Activated CD4-positive, CD25-positive, alpha-beta regulatory T cell treated with anti-CD3 and anti-CD28 coated beads, Interleukin-2, amount 50 U/mL, for 24 hours (primary cell): ENCODE data around the gene CD300A.
A peak's percentile ranks its signal among the peaks of the same experiment; 100 is the strongest.
"Not testable (repeated sequence)": the region's sequence is repeated elsewhere in the genome, so short reads cannot be mapped to it uniquely, and the experiment has no call there.

Experiments
- ATAC-seq, 2 donors: fragments of 150-1000 bp; cut with Tn5 transposase; one replicate each; pipeline ENCODE4 v1.10.0; 2021; ENCODE audit warnings: mild to moderate bottlenecking in 1 of 2, moderate library complexity in 1 of 2

Gene CD300A

DNA sequence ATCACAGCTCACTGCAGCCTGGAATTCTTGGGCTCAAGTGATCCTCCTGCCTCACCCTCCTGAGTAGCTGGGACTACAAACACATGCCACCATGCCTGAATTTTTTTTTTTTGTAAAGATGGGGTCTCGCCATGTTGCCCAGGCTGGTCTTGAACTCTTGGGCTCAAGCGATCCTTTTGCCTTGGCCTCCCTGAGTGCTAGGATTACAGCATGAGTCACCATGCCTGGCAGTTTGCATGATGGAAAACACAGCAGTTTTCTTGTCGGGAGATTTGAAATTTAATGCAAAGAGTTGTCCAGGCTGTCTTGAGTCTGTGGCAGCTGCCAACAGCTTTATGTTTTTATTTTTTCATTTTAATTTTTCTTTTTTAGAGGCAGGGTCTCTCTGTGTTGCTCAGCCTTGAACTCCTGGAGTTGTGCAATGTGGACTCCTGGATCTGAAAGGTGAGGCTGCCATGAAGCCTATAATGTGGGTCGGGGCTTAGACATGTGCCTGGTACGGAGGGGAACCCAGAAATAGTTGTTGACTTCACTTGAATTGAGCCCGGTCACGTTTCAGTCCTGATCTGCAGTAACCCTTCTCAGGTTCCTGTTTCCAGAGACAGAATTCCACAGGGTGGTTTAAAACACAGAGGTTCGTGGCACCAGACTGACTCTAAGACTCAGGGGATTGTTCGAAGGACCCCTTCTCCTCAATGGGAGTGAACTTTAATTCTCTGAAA is 18.7 kb downstream of the CD300A start:
- ATAC-seq = no peak

DNA sequence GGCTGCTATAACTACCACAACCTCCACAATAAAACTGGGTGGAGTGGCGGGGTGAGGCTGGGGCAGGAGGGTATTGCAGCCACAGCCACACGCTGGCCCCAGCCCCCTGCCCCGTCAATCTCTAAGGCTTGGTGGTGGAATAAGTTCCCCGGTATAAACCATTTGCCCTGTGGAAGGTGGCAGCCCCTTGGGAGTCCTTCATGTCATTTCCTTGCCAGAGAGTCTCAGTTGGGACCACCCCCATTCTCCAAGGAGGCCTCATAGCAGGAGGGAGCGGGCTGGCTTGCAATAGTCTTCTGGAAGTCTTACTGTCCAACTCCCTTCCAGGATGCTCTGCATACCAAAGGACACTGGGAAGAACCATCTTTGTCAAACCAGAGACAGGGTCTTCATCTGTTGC is 19.4 kb downstream of the CD300A start:
- no peak for ATAC-seq

DNA sequence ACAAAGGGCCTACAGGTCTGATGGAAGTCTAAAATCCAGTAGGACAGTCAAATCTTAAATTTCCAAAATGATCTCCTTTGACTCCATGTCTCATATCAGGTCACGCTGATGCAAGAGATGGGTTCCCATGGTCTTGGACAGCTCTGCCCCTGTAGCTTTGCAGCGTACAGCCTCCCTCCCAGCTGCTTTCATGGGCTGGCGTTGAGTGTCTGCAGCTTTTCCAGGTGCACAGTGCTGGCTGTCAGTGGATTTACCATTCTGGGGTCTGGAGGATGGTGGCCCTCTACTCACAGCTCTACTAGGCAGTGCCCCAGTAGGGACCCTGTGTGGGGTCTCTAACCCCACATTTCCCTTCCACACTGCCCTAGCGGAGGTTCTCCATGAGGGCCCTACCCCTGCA is 21.8 kb downstream of the CD300A start:
- ATAC-seq = not testable (repeated sequence)

DNA sequence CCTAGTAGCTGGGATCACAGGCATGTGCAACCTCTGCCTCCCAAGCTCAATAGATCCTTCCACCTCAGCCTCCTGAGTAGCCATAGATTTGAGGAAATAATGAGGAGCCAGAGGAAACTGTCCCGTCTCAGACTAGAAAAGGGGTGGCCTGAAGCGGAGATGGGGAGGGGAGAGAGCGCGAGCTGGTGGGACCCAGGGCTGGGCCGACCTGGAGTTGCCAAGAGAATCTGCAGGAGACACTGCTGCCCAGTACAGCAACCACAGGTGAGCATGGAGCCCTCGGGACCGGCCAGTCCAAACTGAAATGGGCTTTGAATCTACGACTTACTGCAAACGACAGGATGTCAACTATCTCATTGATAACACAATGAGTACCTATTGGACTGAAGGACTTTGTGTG is 24.3 kb downstream of the CD300A start:
- ATAC-seq = no peak

DNA sequence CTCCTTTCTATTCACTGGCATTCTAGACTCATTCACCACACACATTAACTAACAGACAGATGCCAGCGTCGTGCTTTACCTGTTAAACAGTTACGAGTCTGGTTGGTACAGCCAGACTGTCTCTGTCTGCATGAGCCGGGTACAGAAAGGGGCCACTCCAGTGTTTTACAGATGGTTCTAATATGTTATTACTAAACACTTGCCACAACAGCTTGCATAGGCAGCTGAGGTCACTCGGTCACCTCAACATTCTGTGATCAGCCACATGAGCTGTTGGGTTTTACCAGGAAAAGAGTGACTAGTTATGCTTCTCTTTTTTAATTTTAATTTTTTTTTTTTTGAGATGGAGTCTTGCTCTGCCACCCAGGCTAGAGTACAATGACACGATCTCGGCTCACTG is 25.2 kb downstream of the CD300A start:
- no peak for ATAC-seq

DNA sequence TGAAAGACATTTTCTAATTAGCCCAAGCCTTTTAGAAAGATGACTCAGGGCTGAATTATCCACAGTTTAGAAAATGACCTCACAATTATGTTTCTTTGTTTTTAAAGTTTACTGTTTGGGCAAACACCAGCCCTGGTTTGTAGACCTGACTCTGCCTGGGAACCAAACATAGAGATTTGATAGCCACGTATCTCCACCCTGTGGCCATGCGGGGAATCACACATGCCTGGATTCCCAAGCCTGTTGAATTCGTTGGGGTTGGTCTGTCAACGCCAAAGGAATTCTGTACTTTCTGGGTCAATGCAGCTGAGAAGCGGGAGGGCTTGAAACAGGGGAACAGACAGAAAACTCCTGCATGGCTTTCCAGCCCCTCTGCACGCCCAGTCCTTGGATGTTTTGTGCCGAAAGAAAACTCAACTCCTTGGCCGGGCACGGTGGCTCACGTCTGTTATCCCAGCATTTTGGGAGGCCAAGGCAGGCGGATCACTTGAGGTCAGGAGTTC is 26.9 kb downstream of the CD300A start:
- ATAC-seq = peak in 1 of 2 donors; percentile 62

GRCh38 chr17:74497471-74497870 is 31.0 kb downstream of the CD300A start:
- ATAC-seq = no peak

DNA sequence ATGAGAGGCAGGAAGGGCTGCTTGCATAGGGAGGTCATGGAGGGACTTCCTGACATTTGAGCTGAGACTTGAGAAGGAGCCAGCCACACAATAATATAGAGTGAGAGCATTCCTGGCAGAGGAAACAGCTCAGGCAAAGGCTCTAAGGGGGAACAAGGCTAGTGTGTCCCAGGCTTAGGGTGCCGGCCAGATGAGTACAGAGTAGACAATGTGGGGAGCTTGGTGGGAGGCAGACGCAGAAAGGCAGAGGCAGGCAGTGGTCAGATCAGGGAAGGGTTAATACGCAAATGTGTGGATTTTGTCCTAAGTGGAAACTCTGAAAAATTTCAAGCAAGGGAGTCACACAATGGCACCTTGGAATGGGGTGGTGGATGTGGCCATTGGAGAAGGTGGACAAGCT is 33.6 kb downstream of the CD300A start:
- no peak for ATAC-seq

DNA sequence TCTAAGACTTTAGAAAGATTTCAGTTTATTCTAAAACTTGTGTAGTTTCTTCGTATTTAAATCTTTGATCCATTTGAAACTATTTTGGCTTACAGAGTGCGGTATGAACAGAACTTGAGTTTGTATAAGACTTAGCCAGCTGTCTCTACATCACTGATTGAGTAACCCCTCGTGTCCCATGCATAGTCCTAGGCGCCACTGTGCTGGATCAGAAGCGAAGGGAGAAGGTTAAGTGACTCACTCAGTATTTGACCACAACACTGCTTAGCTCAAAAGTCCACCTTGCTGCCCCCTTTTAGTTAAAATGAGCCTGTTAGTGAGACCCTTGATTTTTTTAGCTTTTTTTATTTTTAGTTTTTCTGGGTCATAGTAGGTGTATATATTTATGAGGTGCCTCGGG is 36.4 kb downstream of the CD300A start:
- no peak for ATAC-seq

DNA sequence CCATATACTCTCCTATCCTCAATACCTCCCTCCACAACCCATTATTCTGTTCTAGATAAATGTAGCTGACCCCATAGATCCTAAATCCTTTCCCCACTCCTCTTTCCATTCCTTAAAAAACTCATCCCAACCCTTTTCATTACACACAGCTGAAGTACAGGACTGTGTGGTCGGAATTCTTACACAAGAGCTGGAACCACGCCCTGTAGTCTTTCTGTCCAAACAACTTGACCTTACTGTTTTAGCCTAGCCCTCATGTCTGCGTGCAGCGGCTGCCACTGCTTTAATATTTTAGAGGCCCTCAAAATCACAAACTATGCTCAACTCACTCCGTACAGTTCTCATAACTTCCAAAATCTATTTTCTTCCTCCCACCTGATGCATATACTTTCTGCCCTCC is 37.5 kb downstream of the CD300A start:
- ATAC-seq = not testable (repeated sequence)

DNA sequence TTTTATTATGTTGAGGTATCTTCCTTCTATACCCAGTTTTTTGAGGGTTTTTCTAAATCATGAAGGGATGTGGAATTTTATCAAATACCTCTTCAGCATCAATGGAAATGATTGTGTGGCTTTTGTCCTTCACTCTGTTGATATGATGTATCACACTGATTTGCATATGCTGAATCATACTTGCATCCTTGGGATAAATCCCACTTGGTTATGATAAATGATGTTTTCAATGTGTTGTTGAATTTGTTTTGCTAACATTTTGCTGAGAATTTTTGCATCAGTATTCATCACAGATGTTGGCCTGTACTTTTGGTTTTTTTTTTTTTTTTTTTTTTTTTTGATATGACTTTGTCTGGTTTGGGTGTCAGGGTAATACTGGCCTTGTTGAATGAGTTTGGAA is 41.7 kb downstream of the CD300A start:
- no peak for ATAC-seq

DNA sequence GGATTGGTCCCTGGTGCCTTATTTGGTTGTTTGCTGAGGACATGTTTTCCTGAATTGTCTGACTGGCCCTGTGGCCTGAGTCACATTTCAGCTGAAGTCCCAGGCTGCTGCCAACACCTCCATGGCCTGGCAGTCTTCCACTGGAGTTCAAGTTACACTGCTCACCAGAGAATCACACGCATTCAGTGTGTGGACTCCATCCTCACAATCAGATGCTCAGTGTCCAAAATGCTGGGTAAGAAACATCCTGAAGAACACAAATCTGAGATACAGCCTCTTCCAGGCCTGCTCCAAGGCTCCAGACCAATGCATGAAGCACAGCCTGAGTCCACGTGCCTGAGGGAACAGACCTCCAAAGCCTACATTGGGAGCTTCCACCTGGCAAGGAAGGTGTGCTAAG is 45.6 kb downstream of the CD300A start:
- no peak for ATAC-seq

- peak; percentile 72 to 83 for ATAC-seq
Observed at GRCh38 chr17:74512624-74513091, 46.2 kb downstream of the CD300A start.

DNA sequence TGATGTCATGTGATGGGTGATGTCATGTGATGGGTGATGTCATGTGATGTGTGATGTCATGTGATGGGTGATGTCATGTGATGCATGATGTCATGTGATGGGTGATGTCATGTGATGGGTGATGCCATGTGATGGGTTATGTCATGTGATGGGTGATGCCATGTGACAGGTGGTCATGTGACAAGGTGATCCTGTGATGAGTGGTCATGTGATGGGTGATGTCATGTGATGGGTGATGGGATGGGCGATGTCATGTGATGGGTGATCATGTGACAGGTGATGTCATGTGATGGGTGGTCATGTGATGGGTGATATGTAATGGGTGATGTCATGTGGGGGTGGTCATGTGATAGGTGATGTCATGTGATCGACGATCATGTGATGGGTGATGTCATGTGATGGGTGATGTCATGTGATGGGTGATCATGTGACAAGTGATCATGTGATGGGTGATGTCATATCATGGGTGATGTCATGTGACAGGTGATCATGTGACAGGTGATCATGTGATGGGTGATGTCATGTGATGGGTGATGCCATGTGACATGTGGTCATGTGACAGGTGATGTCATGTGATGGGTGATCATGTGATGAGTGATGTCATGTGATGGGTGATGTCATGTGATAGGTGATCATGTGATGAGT is 47.7 kb downstream of the CD300A start:
- peak in 1 of 2 donors; percentile 8 for ATAC-seq

DNA sequence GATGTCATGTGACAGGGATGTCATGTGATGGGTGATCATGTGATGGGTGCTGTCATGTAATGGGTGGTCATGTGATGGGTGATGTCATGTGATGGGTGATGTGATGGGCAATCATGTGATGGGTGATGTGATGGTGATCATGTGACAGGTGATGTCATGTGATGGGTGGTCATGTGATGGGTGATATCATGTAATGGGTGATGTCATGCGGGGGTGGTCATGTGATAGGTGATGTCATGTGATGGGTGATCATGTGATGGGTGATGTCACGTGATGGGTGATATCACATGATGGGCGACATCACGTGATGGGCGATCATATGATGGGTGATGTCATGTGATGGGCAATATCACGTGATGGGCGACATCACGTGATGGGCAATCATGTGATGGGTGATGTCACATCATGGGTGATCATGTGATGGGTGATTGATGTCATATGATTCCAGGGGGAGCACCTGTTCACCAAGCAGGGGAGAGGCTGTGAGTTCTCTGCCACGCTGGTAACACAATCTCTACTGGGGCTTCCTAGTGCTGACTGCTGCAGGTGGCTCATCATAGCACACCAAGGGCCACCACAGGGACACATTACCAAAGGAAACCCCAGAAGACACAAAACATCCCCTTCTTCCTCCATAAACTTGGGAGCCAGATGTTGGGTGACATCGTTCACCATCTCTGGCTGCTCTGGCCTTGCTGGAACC is 48.3 kb downstream of the CD300A start:
- peak in 1 of 2 donors; percentile 19 for ATAC-seq

- ATAC-seq = no peak
Observed at GRCh38 chr17:74515941-74516340, 49.5 kb downstream of the CD300A start.

- ATAC-seq = no peak
Observed at GRCh38 chr17:74516561-74517328, 50.3 kb downstream of the CD300A start.

DNA sequence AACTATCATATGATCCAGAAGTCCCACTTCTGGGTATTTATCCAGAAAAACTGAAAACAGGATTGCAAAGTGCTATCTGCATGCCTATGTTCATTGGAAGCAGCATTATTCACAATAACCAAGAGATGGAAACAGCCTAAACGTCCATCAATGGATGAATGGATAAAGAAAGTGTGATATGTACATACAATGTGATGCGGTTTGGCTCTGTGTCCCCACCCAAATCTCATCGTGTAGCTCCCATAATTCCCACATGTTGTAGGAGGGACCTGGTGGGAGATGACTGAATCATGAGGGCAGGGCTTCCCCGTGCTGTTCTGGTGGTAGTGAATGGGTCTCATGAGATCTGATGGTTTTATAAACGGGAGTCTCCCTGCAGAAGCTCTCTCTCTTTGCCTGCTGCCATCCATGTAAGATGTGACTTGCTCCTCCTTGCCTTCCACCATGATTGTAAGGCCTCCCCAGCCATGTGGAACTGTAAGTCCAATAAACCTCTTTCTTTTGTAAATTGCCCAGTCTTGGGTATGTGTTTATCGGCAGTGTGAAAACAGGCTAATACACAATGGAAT is 52.1 kb downstream of the CD300A start:
- ATAC-seq = not testable (repeated sequence)

GRCh38 chr17:74520016-74520434 is 53.6 kb downstream of the CD300A start:
- peak; percentile 44 to 53 for ATAC-seq

DNA sequence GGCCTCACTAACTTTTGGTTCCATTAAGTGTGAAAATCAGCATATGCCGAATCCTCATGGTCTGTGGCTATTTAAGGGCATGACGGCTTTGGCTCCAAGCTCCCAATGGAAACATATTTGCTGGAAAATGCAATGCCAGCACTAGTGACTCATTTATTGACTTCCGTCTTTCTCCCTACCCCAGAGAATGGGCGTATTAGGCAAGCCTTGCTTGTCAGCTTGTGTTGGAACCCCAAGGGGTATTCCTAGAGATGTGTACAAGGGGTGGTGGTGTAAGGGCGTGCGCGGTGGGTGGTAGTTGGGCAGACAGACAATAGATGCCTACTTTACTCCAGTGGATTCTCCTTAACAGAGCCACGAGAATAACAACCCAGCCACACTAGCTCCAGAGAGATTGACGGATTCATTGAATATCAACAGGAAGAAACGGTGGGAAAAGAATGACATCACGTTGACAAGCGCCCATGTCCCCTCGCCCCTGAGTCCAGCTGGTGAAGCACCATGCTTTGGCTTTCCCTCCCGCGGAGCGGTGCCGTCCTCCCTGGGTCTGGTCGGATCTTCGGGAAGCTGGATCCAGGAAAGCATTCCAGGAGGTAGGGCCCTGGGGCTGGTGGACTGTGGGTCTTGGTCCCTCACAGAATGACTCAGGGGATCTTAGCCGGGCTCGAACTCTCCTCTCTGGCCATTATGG is 54.5 kb downstream of the CD300A start:
- no peak for ATAC-seq

DNA sequence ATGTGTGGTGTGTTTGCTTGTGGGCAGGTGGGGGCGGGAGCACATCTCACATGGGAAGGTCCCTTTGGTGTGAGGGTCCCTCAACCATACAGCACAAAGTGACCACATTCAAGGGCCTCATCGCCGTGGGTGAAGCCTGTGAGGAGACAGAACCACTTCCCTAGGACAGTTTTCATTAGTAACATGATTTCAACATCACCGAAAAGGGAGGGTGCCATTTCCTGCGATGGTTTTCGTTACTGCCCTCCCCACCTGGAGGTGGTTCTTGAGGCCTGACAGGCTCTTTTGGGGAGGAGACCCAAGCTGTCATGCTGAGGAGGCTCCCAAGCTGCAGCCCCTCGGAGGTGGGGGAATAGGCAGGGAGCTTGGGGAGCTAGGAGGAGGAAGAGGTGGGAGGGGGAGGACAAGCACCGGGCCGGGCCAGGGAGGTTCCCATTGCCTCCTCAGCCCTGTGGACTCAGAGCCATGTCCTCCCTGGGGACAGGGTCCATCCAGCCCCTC is 55.3 kb downstream of the CD300A start:
- ATAC-seq = no peak
